ENCODE data around the gene CUL2. TPM values are rescaled to one million over a fixed set of nuclear protein-coding genes. Genes with fewer than 3 reads are reported as not detected.

Gene CUL2
- total RNA-seq, 4 donors from 2014 or later = 12.7 to 21.2 (median 19.5) TPM

DNA sequence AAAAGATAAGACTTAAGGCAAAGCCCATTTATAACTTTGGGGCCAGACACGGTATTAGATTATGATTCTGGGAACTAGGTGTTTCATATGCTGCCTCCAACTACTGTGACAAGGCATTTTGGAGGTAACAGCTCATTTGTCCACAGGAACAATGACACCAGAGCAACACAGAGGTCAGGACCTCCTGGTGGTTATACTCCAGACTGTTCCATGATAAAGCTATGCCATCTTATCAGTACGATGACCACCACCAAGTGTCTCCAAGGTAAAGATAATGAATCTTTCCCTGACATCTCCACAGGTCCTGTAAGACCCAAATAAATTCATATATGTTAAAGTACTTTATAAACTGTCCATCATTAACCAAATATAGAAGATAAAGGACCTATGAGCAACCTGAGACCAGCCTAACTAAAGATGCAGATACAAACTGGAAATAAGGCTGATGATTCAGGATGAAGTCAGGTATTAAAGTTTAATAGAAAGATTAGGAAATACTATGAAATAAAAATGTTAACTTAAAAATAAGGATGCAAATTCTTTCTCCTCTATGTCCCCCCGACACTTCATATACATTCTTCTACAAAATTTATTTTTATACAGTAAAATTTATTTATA lies 26.2 kb downstream of the CUL2 start:
- TF ChIP-seq POLR2A (IDR thresholded peaks at IDR 0.05) = no peak
- TF ChIP-seq, protein P1, sequence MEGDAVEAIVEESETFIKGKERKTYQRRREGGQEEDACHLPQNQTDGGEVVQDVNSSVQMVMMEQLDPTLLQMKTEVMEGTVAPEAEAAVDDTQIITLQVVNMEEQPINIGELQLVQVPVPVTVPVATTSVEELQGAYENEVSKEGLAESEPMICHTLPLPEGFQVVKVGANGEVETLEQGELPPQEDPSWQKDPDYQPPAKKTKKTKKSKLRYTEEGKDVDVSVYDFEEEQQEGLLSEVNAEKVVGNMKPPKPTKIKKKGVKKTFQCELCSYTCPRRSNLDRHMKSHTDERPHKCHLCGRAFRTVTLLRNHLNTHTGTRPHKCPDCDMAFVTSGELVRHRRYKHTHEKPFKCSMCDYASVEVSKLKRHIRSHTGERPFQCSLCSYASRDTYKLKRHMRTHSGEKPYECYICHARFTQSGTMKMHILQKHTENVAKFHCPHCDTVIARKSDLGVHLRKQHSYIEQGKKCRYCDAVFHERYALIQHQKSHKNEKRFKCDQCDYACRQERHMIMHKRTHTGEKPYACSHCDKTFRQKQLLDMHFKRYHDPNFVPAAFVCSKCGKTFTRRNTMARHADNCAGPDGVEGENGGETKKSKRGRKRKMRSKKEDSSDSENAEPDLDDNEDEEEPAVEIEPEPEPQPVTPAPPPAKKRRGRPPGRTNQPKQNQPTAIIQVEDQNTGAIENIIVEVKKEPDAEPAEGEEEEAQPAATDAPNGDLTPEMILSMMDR (IDR thresholded peaks at IDR 0.05) = no peak
- no peak overlapping the region for H3K27ac ChIP-seq
- no peaks in the 10 kb centered on the region for H3K4me1 ChIP-seq
- no peaks in the 10 kb centered on the region for H3K9me3 ChIP-seq
- intact Hi-C loops (cut with DNase I) = no loop called here
- no peak overlapping the region for H3K4me3 ChIP-seq
- no peaks in the 10 kb centered on the region for H3K27me3 ChIP-seq
- WGBS, 2 donors = 95 to 100% methylated on average over 3 of the region's 3 CpGs
- no peak for DNase-seq
- peaks cover 0 to 99% (median 11%) of the 10 kb centered on the region in 3 donors for H3K36me3 ChIP-seq

DNA sequence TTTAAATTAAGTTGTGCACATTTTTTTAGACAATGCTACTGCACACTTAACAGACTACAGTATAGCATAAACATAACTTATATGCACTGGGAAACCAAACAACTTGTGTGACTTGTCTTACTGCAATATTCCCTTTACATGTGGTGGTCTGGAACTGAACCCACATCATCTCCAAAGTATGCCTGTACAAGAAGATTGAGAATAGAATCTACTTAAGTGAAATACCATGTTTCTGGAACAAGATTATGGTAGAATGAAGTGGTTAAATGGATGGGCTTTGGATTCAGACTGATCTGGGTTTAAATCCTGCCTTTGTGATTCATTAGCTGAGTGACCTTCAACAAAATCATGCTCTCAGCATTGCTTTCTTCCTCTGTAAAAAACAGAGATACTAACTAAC lies 30.7 kb downstream of the CUL2 start:
- intact Hi-C loops (cut with DNase I) = no loop called here
- Histone ChIP-seq H3K9me3 (no peaks in the 10 kb centered on the region), H3K27ac (no peak overlapping the region), H3K4me3 (no peak overlapping the region), H3K27me3 (no peaks in the 10 kb centered on the region), H3K36me3 (peaks cover 0 to 95% (median 11%) of the 10 kb centered on the region in 3 donors), H3K4me1 (no peaks in the 10 kb centered on the region)
- TF ChIP-seq, protein P1 (IDR thresholded peaks at IDR 0.05) = no peak
- no peak for TF ChIP-seq POLR2A (IDR thresholded peaks at IDR 0.05)
- no peak for DNase-seq

- H3K36me3 ChIP-seq = peaks cover 0 to 95% (median 11%) of the 10 kb centered on the region in 3 donors
- intact Hi-C loops (cut with DNase I) = no loop called here
Observed at GRCh38 chr10:35058686-35059085, 31.5 kb downstream of the CUL2 start.

DNA sequence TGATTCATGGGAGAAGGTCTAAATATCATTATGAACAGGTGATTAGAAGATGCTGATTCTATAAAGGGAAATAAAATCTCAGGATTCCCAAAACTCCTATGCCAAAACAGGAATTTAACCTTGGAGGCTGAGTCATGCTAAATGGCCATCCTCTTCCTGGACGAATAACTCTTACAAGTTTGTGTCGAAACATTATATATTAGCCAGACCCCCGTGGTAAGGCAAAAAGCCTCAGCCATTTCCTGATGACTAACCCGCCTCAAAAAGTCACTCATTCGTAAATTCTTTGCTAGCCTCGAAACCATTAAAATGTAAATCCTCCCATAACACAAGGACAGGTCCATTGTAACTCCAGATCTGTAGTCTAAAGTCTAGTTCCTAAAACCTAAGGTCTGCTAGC lies 32.0 kb downstream of the CUL2 start:
- no peak for TF ChIP-seq POLR2A (IDR thresholded peaks at IDR 0.05)
- TF ChIP-seq, protein P1 (IDR thresholded peaks at IDR 0.05) = no peak
- H3K27ac ChIP-seq = no peak overlapping the region
- no peak for DNase-seq
- H3K9me3 ChIP-seq = no peaks in the 10 kb centered on the region
- H3K36me3 ChIP-seq = peaks cover 0 to 94% (median 11%) of the 10 kb centered on the region in 3 donors
- no peak overlapping the region for H3K4me3 ChIP-seq
- intact Hi-C loops (cut with DNase I) = no loop called here
- no peaks in the 10 kb centered on the region for H3K27me3 ChIP-seq
- H3K4me1 ChIP-seq = no peaks in the 10 kb centered on the region
- 37 to 64% methylated on average over 6 of the region's 6 CpGs for WGBS, 2 donors

More at GRCh38 chr10:35058686-35059085, 31.5 kb downstream of the CUL2 start:
- TF ChIP-seq POLR2A (IDR thresholded peaks at IDR 0.05) = no peak
- TF ChIP-seq, protein P1 (IDR thresholded peaks at IDR 0.05) = no peak
- H3K27ac ChIP-seq = no peak overlapping the region
- no peaks in the 10 kb centered on the region for H3K9me3 ChIP-seq
- 89% methylated on average over 1 of the region's 1 CpG for WGBS, 2 donors
- no peaks in the 10 kb centered on the region for H3K4me1 ChIP-seq
- no peaks in the 10 kb centered on the region for H3K27me3 ChIP-seq
- H3K4me3 ChIP-seq = no peak overlapping the region
- DNase-seq = no peak

DNA sequence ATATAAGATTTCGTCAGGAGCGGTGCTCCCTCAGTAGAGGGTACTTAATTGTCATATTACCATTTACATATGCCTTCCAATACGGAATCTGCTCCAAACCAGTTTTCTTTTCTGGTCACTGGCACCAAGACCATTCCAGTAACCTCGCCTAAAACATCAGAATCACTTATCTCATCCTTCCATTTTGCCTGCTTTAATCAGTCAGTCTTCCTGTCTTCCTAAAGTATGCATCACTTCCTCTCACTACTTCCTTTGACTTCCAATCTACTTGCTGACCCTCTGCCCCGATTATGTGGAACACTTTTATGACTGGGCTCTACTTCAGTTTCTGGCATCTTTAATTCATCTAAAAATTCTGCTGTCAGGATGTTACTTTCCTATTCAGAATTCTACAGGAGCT lies 33.5 kb downstream of the CUL2 start:
- TF ChIP-seq POLR2A (IDR thresholded peaks at IDR 0.05) = no peak
- TF ChIP-seq, protein P1 (IDR thresholded peaks at IDR 0.05) = no peak
- Histone ChIP-seq H3K27ac (no peak overlapping the region), H3K4me1 (no peaks in the 10 kb centered on the region), H3K9me3 (no peaks in the 10 kb centered on the region), H3K4me3 (no peak overlapping the region), H3K36me3 (peaks cover 0 to 94% (median 11%) of the 10 kb centered on the region in 3 donors), H3K27me3 (no peaks in the 10 kb centered on the region)
- DNase-seq = no peak
- intact Hi-C loops (cut with DNase I) = no loop called here
- 81 to 88% methylated on average over 5 of the region's 5 CpGs for WGBS, 2 donors

All from esophagus squamous epithelium (tissue), 5 donors.